Measurements from ENCODE around the gene DHRS12. TPM values are rescaled to one million over a fixed set of nuclear protein-coding genes. Genes with fewer than 3 reads are reported as not detected.

The DHRS12 gene
- total RNA-seq, 1 experiment from 2014 or later, result 11.3 TPM

Other genes with a start within 250 kb of the DHRS12 start
- 2.6 and 4.1 TPM in 2 replicates for gene WDFY2, start 219.7 kb downstream of the DHRS12 start, total RNA-seq (2014; rRNA removed; shearing (Covaris generic))
- gene TMEM272, start 41.0 kb upstream of the DHRS12 start, total RNA-seq (2014; rRNA removed; shearing (Covaris generic)), result 0.10 TPM in 1 of 2 replicates, not detected in the other
- not detected in 2 replicates for gene CCDC70, start 57.8 kb upstream of the DHRS12 start, total RNA-seq (2014; rRNA removed; shearing (Covaris generic))
- 2.9 and 5.8 TPM in 2 replicates for gene ATP7B, start 207.3 kb upstream of the DHRS12 start, total RNA-seq (2014; rRNA removed; shearing (Covaris generic))
- 14.8 and 25.1 TPM in 2 replicates for gene ALG11, start 208.2 kb upstream of the DHRS12 start, total RNA-seq (2014; rRNA removed; shearing (Covaris generic))
- gene UTP14C, start 220.5 kb upstream of the DHRS12 start, total RNA-seq (2014; rRNA removed; shearing (Covaris generic)), result 13.8 and 16.7 TPM in 2 replicates

Measured in G401 (cell line).